T-helper 2 cell treated with Interferon-gamma antibody and Interleukin-4, amounts not matched to agents 100 ng/mL and 5 ng/mL, for 36 hours (primary cell): ENCODE results near the gene ZFP42. TPM values are rescaled to one million over a fixed set of nuclear protein-coding genes. Genes with fewer than 3 reads are reported as not detected.
"Not testable (repeated sequence)": the region's sequence is repeated elsewhere in the genome, so short reads cannot be mapped to it uniquely, and the experiment has no call there.

Source experiments
- intact Hi-C: fragments of 100-400 bp; cut with micrococcal nuclease; formaldehyde crosslinking; loops from one replicate; pipeline ENCODE4 v1.15.1; 2023
- total RNA-seq: library from RNA; stranded (reverse); gene quantifications from 2 replicates; pipeline ENCODE4 v1.2.3, GENCODE V29; 2022

The ZFP42 gene
- total RNA-seq: 0.11 TPM in 1 of 2 replicates, not detected in the other

DNA sequence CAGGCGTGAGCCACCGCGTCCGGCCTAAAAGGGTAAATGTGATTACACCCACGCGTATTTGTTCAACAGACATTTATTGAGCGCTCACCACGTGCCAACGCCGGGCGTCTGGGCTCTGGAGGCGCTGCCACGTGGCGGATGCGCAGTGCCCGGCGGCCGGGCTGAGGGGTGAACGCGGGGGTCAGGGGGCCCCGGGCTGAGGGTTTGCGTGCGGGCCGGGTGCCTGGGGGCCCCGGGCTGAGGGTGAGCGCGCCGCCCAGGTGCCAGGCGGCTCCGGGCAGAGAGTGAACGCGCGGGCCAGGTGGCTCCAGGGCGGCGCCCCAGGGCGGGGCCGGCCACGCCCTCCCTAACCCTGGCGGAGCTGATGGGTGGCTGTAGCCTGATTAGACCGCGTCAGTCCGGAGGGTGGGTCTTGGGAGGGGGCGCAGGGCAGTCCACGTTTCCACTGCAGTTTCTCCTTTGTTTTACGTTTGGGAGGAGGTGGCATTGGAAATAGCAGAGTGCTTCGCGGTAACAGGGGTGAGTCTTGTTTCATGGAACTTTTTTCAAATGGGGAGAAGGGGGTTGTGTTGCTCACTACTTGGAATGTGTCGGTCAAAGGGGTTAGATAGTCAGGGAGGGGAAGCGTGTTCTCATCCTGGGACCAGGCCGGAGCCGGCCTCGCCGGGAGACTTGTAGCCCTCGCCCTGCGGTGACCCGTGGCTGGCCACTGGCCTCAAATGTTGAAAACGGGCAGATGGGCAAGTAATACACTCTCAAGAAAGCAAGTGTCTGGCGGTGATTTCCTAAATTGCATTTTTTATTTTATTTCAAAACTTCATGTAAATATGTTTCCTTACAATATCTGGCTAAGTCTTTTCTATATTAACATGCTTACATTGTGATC, at the start of gene ZFP42:
TSS of gene ZFP42 (plus strand) at position 450 of the 886 bp plus-strand sequence. CDS start 7,037 bp downstream, outside the sequence.
- intact Hi-C loops: no loop called here

DNA sequence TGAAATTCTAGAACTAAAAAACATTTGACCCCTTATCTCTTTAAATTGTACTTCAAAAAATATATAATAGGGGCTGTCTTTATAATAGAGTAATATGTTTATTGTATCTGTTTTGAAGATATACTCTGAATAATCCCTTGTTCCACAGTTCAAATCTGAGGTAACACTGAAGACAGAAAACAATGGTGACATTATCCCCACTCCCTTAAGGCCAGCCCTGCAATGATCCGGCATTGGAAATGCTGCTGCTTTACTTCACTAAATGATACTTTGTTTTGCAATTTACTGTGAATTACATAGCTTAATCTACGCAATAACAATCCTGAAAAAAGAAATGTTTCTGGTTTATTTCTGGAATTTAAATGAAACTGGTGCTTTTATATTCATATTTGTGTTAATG, 34.4 kb upstream of the ZFP42 start:
- intact Hi-C loops: no loop called here

DNA sequence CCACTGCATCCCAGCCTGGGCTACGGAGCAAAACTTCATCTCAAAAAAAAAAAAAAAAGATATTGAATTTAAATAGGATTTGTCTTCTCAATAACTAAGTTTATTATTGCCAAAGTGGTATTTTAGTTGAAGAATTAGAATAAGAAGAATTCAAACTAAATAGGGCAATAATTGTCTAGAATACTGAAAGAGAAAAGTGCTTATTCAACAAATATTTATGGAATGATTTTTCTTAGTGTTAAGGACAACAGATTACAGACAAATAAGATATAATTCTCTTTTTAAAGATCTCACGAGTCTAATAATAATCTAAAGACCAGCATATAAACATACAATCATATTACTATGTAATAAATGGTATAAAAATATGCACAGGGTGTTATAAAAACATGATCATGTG, 33.6 kb upstream of the ZFP42 start:
- intact Hi-C loops: no loop called here

DNA sequence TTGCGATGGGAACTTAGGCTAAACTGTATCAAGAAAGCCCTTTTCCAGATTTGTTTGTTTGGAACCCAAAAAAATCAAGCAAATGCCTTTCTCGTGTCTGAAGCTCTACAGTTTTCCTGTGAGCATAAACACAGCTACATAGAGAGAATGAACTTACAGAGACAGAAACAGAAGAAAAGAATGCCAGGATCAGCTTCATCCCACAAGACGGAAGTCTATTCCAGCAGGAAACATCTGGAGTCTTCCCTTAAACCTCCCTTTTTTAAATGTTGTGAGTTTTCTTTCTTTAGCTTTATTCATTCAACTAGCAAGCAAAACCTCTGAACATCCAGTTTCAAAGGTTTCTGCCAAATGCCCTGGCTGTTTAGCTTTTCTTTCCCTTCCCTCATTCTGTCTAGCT, 32.6 kb upstream of the ZFP42 start:
- intact Hi-C loops: no loop called here

DNA sequence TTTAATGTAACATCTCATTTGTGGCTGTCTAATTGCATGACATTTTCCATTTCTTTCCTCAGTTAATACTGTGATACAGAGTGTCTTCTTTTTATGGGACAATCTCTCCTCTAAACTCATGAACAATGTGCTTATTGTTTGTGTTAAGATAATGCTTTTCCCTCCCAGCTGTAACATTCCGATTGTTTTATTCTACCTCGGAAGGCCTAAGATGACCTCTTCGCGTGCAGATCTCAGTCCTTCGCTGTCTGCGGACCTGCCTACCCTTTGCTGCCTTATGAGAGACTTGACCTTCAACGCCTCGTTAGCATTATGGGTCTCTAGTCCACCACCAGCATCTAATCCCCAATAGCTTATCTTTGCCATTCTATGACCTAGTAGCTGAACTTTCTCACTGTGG, 29.8 kb upstream of the ZFP42 start:
- intact Hi-C loops: no loop called here

DNA sequence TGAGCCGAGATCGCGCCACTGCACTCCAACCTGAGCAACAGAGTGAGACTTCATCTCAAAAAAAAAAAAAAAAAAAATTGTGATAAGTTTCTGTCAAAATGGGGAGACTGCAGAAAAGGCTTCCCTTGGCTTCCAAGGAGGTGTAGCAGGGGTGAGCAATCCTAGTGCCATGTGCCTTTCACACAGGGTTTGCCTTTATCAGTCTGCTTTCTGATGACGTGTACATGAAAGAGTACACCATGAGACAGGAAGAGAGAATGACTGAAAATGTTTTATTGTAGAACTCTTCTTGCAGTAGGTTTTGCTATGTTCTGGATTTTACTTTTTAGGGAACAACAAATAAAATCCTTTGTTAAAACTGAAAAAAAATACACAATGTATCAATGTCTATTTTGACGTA, 23.4 kb upstream of the ZFP42 start:
- intact Hi-C loops: no loop called here

DNA sequence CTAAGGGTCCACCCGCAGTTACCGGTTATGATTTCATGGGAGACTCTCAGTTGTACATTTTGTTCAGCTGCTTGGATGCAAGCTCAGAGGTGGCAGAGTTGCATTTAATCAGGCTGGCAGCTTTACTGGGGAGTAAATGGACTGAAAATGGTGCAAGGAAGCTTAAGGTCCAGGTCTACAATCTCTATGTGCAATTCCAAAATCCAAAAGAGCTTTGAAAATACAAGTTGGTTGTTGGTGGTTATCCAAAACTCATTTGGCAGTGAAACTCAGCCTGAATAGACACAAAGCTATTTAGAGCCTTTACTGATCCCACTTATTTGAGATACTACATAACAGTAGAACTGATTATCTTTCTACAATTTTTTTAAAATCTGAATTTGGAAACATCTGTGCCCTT, 11.8 kb upstream of the ZFP42 start:
- intact Hi-C loops: no loop called here

DNA sequence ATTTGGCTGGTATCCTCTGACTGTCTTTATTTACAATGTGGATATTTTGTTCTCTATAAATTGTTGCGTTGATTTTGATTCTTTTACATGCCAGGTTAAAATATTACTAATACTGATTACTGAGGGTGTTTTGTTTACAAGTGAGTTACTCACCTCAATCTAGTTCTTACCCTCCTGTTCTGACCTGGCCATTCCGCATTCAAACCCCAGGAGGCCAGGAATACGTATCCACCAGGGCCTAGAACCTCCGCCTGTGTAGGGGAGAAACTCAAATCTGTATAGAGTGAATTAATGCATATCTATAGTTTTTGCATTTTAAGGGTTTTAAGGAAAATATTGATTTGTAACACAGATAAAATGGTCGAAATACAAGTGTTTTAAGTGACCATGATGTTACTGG, 2.6 kb upstream of the ZFP42 start:
- intact Hi-C loops: no loop called here

DNA sequence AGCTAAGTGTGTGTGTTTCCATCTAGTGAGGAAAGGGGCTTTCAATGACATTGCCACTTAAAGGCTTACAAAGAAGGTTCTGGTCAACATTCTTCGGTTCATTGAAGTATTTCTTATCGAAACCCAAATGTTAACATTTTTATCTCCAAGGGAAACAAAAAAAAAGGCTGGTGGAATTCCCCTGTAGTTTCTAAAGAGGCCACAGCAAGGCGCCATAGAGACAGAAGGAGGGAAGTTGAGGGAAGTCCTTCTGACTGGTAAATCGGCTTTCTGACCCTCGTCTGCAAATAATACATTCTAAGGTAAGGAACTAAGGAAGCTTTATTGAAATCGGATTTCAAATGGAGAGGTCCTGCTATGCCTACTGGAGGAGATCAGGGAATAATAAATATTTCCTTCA, 1.7 kb upstream of the ZFP42 start:
- intact Hi-C loops: no loop called here

DNA sequence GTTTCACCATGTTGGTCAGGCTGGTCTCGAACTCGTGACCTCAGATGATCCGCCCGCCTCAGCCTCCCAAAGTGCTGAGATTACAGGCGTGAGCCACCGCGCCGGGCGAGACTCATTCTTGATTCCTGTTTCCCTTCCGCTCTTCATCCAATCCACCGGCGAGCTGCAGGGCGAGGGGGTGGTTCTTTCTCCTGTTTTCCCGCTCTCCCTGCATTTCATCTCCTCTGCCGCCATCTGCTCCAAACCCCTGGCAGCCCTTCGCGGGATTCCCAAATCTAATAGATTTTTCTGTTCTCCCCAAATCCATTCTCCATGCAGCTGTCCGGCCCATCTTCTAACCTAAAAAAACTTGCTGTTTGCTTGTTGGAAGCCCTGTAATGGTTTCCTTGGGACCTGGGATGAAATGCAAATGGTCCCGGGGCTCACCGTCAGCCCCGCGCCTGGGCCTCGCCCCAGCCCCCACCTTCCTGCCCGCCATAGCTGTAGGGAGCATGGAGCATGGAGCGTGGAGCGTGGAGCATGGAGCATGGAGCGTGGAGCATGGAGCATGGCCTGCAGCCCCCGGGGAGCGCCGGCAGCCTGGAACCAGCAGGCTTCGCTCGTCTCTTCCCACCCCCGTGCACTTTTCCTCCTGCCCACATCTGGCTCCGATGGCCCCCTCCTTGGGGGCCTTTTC, 1.1 kb downstream of the ZFP42 start:
- intact Hi-C loops: no loop called here

DNA sequence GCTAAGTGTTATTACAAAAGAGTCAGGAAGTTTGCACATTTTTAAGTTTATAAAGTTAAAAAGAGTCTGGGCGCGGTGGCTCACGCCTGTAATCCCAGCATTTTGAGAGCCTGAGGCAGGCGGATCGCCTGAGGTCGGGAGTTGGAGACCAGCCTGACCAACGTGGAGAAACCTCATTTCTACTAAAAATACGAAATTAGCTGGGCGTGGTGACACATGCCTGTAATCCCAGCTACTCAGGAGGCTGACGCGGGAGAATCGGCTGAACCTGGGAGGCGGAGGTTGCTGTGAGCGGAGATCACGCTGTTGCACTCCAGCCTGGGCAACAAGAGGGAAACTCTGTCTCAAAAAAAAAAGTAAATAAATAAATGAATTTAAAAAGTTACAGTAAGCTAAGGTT, 2.4 kb downstream of the ZFP42 start:
- intact Hi-C loops: not testable (repeated sequence)

DNA sequence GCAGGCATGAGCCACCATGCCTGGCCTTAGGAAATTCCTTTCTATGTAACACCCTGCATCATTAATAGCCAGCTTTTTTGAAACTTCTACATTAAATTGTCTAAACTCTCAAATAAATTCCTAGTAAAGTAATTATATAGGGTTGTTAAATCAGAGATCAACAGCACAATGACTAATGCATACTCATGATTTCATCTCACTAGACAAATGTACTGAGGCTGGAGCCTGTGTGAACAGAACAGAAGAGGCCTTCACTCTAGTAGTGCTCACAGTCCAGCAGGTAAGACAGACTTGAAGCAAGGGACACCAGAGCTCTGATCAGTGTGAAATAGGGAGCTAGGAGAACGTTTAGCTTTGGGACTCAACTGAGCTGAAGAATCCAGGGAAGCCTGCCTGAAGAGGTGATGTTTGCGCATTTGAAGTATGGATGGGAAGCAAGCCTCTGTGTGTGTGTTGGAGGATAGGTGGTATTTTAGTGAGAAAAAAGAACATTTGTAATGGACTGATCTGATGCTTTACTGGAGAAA, 3.9 kb downstream of the ZFP42 start:
- intact Hi-C loops: no loop called here

DNA sequence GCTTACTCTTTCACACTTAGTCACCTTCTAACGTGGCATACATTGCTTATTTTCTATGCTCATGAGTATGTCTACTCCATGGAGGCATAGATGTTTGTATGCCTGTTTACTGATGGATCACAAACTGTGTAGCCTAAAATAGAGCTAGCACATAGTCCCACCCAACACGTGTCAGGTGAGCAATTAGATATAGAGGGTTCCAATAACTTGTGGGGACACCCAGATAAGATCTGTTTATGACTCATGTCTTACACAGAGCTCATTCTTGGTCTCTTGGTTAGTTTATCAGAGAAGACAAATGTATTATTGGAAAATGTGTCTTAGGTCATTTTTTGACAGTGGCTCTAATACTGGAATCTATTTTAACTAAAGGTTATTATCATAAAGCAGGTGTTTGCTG, 6.8 kb downstream of the ZFP42 start:
- intact Hi-C loops: no loop called here

DNA sequence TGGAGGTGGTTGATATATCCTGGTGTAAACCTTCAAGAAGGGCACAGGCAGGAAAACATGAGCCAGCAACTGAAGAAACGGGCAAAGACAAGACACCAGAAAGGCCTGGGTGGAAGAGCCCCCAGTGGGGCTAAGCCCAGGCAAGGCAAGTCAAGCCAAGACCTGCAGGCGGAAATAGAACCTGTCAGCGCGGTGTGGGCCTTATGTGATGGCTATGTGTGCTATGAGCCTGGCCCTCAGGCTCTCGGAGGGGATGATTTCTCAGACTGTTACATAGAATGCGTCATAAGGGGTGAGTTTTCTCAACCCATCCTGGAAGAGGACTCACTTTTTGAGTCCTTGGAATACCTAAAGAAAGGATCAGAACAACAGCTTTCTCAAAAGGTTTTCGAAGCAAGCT, 7.2 kb downstream of the ZFP42 start:
- intact Hi-C loops: no loop called here

DNA sequence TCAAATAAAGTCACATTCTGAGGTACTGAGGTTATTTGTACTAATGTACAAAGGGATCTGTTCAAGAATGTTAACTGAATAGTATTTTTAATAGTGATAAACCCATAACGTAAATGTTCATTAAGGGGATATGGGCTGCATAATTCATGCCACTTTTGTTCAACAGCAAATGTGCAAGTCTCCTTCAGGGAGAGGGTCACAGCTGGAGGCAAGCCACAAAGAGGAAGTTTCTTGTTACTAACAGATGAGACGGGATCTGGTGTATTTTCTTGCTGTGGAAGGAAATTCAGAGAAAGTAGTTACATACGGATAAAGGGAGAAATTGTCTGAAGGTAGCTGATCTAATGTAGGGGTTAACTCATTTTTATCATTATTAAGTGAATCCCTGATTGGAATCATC, 10.0 kb downstream of the ZFP42 start:
- intact Hi-C loops: no loop called here

DNA sequence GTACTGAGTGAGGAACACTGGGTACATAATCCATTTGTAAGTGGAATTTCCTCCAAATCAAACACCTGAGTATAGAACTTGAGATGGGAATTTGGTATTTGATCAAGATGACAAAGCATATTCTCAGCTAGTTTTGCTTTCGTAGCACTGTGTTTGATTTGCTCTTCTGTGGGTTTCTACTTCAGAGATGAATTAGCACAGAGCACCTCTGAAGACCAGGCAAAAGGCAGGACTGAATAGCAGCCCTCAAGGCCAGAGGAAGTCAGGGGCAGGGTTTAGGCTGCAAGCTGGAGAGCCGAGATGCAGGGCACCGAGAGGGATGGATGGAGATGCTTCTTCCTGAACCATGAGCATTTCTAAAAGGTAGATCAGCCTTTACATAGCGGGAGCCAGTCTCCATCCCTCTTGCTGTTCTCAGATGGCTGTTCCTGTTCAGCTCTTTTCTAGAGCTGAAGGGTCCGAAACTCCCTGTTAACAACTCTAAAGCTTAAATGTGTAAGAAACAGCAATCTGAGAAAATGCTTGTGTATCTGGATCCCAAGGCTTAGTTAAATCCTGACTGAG, 10.8 kb downstream of the ZFP42 start:
- intact Hi-C loops: no loop called here

DNA sequence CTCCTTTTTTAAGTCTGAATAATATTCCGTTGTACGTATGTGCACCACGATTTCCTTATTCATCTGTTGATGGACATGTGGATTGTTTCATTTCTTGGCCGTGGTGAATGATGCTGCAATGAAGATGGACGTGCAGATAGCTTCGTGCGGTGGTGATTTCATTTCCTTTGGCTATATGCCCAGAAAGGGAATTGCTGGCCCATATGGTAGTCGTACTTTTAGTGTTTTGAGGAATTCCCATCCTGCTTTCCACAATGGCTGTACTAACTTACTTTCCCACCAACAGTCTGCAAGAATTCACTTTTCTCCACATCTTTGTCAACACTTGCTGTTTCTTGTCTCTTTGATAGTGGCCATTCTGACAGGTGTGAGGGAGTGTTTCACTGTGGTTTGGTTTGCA, 12.8 kb downstream of the ZFP42 start:
- intact Hi-C loops: no loop called here

DNA sequence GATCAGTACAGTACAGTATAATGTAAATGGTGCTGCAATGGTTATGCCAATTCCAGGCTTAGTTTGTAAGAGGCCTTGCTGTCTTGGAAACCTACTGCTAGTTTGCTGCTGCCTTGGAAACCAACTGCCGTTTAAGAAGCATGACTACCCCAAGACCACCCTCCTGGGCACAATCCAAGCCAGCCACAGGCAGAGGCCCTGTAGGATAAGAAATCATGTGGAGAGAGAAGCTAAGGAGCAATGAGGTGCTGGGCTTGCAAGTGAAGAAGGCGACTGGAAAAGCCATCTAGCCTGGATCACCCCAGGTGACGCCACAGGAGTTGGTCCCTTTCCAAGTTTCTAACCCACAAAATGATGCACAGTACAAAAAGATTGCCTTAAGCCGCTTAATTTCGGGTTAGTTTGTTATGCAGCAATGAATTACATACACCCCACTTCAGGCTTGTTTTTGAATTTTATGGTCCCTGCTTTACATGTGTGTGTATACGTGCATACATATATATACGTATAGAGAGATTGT, 16.9 kb downstream of the ZFP42 start:
- intact Hi-C loops: no loop called here

DNA sequence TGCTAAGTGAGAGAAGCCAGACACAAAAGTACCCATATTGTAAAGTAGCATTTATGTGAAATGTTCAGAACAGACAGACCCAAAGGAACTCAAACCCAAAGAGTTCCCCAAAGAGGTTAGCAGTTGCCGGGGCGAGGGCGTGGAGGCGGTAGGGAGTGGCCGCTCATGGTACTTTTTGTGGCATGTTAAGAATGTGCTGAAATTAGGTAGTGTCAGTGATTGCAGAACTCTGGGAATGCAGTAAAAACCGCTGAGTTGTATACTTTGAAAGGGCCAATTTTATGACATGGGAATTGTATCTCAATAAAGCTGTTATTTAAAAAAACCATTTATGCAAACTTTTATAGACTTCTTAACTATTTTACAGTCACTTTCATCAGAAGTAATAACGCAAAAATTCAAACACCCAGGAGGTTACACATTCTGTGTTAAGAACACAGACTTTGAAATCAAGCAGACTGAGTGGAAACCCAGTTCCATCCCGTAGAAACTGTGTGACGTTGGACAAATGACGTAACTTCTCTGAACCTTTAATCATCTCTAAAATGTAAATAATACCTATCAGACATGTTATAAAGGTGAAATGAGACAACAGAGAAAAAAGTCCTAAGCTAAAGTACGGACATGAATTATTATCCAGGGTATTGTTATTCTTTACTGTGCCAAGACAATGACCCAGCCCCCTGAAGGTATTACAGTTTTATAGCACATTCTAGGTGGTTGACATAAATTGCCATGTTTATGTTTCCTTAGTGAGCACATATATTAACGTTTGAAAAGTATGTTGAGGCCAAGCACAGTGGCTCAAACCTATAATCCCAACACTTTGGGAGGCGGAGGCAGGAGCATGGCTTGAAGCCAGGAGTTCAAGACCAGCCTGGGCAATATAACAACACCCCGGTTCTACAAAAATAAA, 19.7 kb downstream of the ZFP42 start:
- intact Hi-C loops: no loop called here

DNA sequence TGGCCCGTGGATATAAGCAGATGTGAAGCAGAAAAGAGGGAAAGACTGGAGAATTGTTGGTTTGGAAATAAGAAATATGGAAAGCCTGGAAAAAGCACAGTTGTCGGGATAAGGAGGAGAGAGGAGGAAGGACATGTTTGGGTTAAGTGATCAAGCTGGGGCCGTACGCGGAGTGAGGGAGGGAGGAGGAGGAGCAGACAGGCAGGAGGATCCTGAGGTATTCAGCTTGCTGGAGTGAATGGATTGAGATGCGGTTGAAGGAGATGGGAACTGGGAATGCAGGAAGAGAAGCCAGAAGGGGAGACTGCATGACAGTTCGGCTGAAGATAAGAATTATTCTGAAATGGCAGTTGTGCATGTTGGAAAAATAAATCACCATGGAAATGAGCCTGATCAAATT, 21.2 kb downstream of the ZFP42 start:
- intact Hi-C loops: no loop called here

DNA sequence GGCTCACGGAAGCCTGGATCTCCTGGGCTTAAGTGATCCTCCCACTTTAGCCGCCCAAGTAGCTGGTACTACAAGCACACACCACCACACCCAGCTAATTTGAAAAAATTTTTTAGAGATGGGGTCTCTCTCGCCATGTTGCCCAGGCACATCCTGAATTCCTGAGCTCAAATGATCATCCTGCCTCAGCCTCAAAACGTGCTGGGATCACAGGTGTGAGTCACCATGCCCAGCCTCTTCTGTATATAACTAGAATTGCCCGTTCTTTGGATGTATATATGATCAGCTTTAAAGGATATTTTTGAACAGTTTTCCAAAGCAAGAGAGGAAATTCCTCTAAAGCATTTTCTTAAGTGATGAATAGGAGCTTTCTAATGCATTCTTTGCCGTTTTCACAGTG, 22.7 kb downstream of the ZFP42 start:
- intact Hi-C loops: no loop called here
